H1 (cell line): ENCODE measurements around the gene HDC. TPM values are rescaled to one million over a fixed set of nuclear protein-coding genes. Genes with fewer than 3 reads are reported as not detected.

Experiments
- NANOG ChIP-seq: IDR thresholded peaks from 2 replicates; pipeline ENCODE4 v1.6.1; 2011; ENCODE audit warnings: low read length, low read depth, mild to moderate bottlenecking, inconsistent platforms; ENCODE audit not compliant: insufficient read depth, poor library complexity, severe bottlenecking
- polyA plus RNA-seq, 7 experiments: library from polyadenylated mRNA; depleted of rRNA in 3 of 7; stranded (reverse) in 5 of 7; unstranded in 2 of 7; fragments of >200 nt in 5 of 7; fragments of 200-250 nt in 2 of 7; gene quantifications; 1 replicate in 5 of 7; 2 replicates in 1 of 7; 4 replicates in 1 of 7; pipeline versions ENCODE4 v1.2.1 to v1.2.3, GENCODE V29; 2011 to 2013; ENCODE audit warnings: missing spikeins in 2 of 7, mixed read lengths in 2 of 7
- total RNA-seq: library from RNA; stranded (reverse); fragmentation: NEBNext Ultra II Directional; extraction: Animal tissue kit (Norgen Biotek cat#: 25700); gene quantifications from 2 replicates; pipeline ENCODE4 v1.2.1, GENCODE V29; 2021

Gene HDC
- total and polyA plus RNA-seq, 2 of the 8 experiments (the other 6 are each of a cell fraction or from before 2014, with no cell fraction given) = 0.20 to 0.22 TPM

- no peak for TF ChIP-seq NANOG
These were observed 27.3 kb downstream of the HDC start (continued) for GRCh38 chr15:50238255-50238654.
